Mesenchymal stem cell (in vitro differentiated cells and primary cell): ENCODE data around the gene LHFPL2.

Source experiments
- DNase-seq: peaks from one replicate; pipeline ENCODE4 v3.0.0-alpha.2; 2013
- H2AFZ ChIP-seq: one replicate; pipeline ENCODE4 v1.6.1; 2013; ENCODE audit warnings: low read depth, mild to moderate bottlenecking, control low read depth, inconsistent platforms, low read length, moderate library complexity
- H2AK5ac ChIP-seq: 2 replicates; pipeline ENCODE4 v1.6.1; 2013; ENCODE audit warnings: low read length, moderate library complexity, mild to moderate bottlenecking, inconsistent platforms; ENCODE audit not compliant: severe bottlenecking
- H2BK120ac ChIP-seq: one replicate; pipeline ENCODE4 v1.6.1; 2013; ENCODE audit warnings: low read depth, mild to moderate bottlenecking, inconsistent platforms, low read length, moderate library complexity
- H2BK12ac ChIP-seq, 2 experiments: one replicate each; pipeline ENCODE4 v1.6.1; 2013; ENCODE audit warnings: inconsistent platforms in 2 of 2, low read length in 2 of 2, mild to moderate bottlenecking in 2 of 2, moderate library complexity in 2 of 2, control low read depth in 1 of 2
- H2BK15ac ChIP-seq: one replicate; pipeline ENCODE4 v1.6.1; 2013; ENCODE audit warnings: mild to moderate bottlenecking, low read depth, inconsistent platforms; ENCODE audit not compliant: poor library complexity, severe bottlenecking
- H2BK5ac ChIP-seq: 2 replicates; pipeline ENCODE4 v1.6.1; 2013; ENCODE audit warnings: low read depth, mild to moderate bottlenecking, low read length, control low read depth, inconsistent platforms; ENCODE audit not compliant: poor library complexity, severe bottlenecking
- H3K14ac ChIP-seq, 2 experiments: one replicate each; pipeline ENCODE4 v1.6.1; 2013; ENCODE audit warnings: inconsistent platforms in 2 of 2, low read length in 2 of 2, control low read depth in 1 of 2, mild to moderate bottlenecking in 1 of 2, moderate library complexity in 1 of 2
- H3K18ac ChIP-seq, 2 experiments: one replicate each; pipeline ENCODE4 v1.6.1; 2013; ENCODE audit warnings: inconsistent platforms in 2 of 2, low read length in 2 of 2, control low read depth in 1 of 2, low read depth in 1 of 2, mild to moderate bottlenecking in 1 of 2
- H3K23ac ChIP-seq, 2 experiments: one replicate each; pipeline ENCODE4 v1.6.1; 2013; ENCODE audit warnings: inconsistent platforms in 2 of 2, low read length in 2 of 2, mild to moderate bottlenecking in 2 of 2, moderate library complexity in 2 of 2, control low read depth in 1 of 2
- H3K27ac ChIP-seq: 2 replicates; pipeline ENCODE4 v1.5.1; 2013; ENCODE audit warnings: mild to moderate bottlenecking, moderate library complexity, low read length, control low read depth, inconsistent platforms; ENCODE audit not compliant: poor library complexity, severe bottlenecking
- H3K27me3 ChIP-seq, 2 experiments: 2 replicates each; pipeline versions ENCODE4 v1.6.1 to v1.7.0; 2013; ENCODE audit warnings: low read length in 2 of 2, mild to moderate bottlenecking in 2 of 2, moderate library complexity in 2 of 2, control low read depth in 1 of 2, inconsistent platforms in 1 of 2; ENCODE audit not compliant: control insufficient read depth in 1 of 2, insufficient read depth in 1 of 2
- H3K36me3 ChIP-seq, 2 experiments: 2 replicates each; pipeline versions ENCODE4 v1.6.1 to v1.7.0; 2013; ENCODE audit warnings: low read length in 2 of 2, control low read depth in 1 of 2, inconsistent platforms in 1 of 2, low read depth in 1 of 2, mild to moderate bottlenecking in 1 of 2; ENCODE audit not compliant: insufficient read depth in 2 of 2, control insufficient read depth in 1 of 2
- H3K4ac ChIP-seq, 2 experiments: one replicate each; pipeline ENCODE4 v1.6.1; 2013; ENCODE audit warnings: inconsistent platforms in 2 of 2, low read length in 2 of 2, mild to moderate bottlenecking in 2 of 2, moderate library complexity in 2 of 2, control low read depth in 1 of 2, low read depth in 1 of 2
- H3K4me1 ChIP-seq: 2 replicates; pipeline ENCODE4 v1.6.1; 2013; ENCODE audit warnings: low read depth, low read length, control low read depth; ENCODE audit not compliant: control insufficient read depth, insufficient read depth
- H3K4me2 ChIP-seq: 2 replicates; pipeline ENCODE4 v1.6.1; 2013; ENCODE audit warnings: low read length, mild to moderate bottlenecking, inconsistent platforms; ENCODE audit not compliant: poor library complexity, severe bottlenecking
- H3K4me3 ChIP-seq, 2 experiments: 2 replicates each; pipeline versions ENCODE4 v1.5.1 to v1.7.0; 2013; ENCODE audit warnings: low read length in 2 of 2, mild to moderate bottlenecking in 2 of 2, control low read depth in 1 of 2, low read depth in 1 of 2; ENCODE audit not compliant: insufficient read depth in 1 of 2
- H3K79me1 ChIP-seq: replicated peaks from 2 replicates; pipeline ENCODE4 v1.6.1; 2013; ENCODE audit warnings: mild to moderate bottlenecking, control low read depth, low read length, inconsistent platforms; ENCODE audit not compliant: poor library complexity, severe bottlenecking
- H3K9ac ChIP-seq: 2 replicates; pipeline ENCODE4 v1.7.0; 2013; ENCODE audit warnings: mild to moderate bottlenecking, low read length, moderate library complexity
- H3K9me3 ChIP-seq: 2 replicates; pipeline ENCODE4 v1.7.0; 2013; ENCODE audit warnings: mild to moderate bottlenecking, low read length; ENCODE audit not compliant: control insufficient read depth
- H4K8ac ChIP-seq: one replicate; pipeline ENCODE4 v1.6.1; 2013; ENCODE audit warnings: inconsistent platforms, mild to moderate bottlenecking, low read length, moderate library complexity
- H4K91ac ChIP-seq: one replicate; pipeline ENCODE4 v1.6.1; 2013; ENCODE audit warnings: mild to moderate bottlenecking, low read length, inconsistent platforms
- WGBS: methylation state at CpG from one replicate; pipeline ENCODE4 v1.1.7; 2013; ENCODE audit warnings: mixed read lengths; 5-methylcytosine and 5-hydroxymethylcytosine counted together

Gene LHFPL2

DNA sequence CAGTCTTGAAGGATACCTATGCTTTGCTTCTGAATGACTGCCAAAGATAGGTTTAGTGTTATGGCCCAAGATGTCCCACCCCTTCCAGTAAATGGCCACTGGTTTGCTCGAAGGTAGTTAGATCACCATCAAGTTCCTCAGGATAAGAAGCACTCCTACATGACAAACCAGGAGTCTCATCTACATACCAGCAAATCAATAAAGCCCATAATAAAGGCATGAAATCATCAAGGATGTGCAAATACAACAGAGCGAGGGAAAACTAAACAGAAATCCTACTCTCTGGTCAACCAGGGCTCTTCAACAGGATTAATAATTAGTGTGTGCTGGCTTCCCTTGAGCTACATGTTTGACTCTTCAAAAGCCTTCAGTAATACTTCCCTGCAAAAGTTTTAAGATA lies 141.0 kb downstream of the LHFPL2 start:
- H3K36me3 ChIP-seq = peaks cover 0 to 6% of the 10 kb centered on the region in 2 experiments
- H3K14ac ChIP-seq = no peak overlapping the region
- H3K79me1 ChIP-seq = peaks cover 16% of the 10 kb centered on the region
- H3K18ac ChIP-seq = no peak overlapping the region
- peak; percentile 17 for DNase-seq
- peak overlapping the region; percentile 93 for H3K9ac ChIP-seq
- H3K4me1 ChIP-seq = peaks cover 12% of the 10 kb centered on the region
- H3K9me3 ChIP-seq = no peaks in the 10 kb centered on the region
- H3K27me3 ChIP-seq = no peaks in the 10 kb centered on the region
- H2BK120ac ChIP-seq = no peak overlapping the region
- H3K4me2 ChIP-seq = no peak overlapping the region
- H3K4me3 ChIP-seq = peak overlapping the region in 1 of 2 experiments; percentile 85
- WGBS = 91% methylated on average over 2 of the region's 2 CpGs
- H3K23ac ChIP-seq = no peak overlapping the region
- H3K4ac ChIP-seq = no peak overlapping the region
- H4K91ac ChIP-seq = no peak overlapping the region
- H2BK15ac ChIP-seq = no peak overlapping the region
- no peak overlapping the region for H2AFZ ChIP-seq
- H2BK12ac ChIP-seq = no peak overlapping the region
- H3K27ac ChIP-seq = no peak overlapping the region
- H2BK5ac ChIP-seq = no peak overlapping the region
- H2AK5ac ChIP-seq = no peak overlapping the region
- H4K8ac ChIP-seq = no peak overlapping the region

DNA sequence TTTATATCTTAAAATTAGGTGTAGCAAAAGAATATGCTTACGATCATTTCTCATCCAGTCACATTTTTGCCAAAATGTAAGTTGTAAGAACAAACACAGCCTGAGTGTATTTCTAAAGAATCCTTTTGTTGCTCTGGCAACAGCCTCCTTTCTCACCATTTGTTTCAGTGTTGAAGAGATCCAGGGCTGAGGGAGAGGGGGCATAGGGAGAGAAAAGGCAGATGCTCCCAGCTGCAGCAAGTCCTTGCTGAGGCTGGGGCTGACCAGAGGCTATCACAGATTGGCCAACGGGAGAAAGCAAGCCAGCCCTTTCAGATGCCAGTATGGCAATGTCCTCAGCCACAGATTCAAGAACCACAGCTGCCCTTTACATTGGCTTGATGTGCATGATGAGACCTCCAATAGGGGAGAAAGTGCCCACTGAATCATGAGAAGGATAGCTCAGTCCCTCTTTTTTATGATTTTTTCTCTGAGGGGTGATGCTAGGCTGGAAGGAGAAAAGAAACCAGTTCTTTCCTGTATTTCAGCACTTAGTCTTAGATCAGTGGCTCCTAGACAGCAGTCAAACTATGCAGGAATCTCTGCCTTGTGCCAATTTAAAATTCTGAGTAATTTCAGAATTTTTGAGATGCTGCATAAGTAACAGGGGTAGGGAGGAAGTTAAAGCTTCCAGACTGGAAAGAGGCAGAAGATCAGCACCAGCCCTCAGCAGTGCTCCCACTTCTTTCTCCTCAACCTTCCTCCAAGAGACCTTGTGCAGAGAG lies 142.1 kb downstream of the LHFPL2 start:
- peak overlapping the region in 1 of 2 experiments; percentile 42 for H2BK12ac ChIP-seq
- H3K23ac ChIP-seq = no peak overlapping the region
- H3K27ac ChIP-seq = no peak overlapping the region
- H3K4ac ChIP-seq = no peak overlapping the region
- H4K8ac ChIP-seq = no peak overlapping the region
- H4K91ac ChIP-seq = no peak overlapping the region
- H2AFZ ChIP-seq = no peak overlapping the region
- no peak overlapping the region for H2BK120ac ChIP-seq
- peak; percentile 37 for DNase-seq
- H3K4me1 ChIP-seq = peaks cover 12% of the 10 kb centered on the region
- H3K4me3 ChIP-seq = peak overlapping the region in 1 of 2 experiments; percentile 10
- H3K9ac ChIP-seq = peak overlapping the region; percentile 93
- no peak overlapping the region for H3K14ac ChIP-seq
- peaks cover 0 to 6% of the 10 kb centered on the region in 2 experiments for H3K36me3 ChIP-seq
- H3K4me2 ChIP-seq = no peak overlapping the region
- no peaks in the 10 kb centered on the region for H3K9me3 ChIP-seq
- no peak overlapping the region for H2AK5ac ChIP-seq
- H2BK15ac ChIP-seq = no peak overlapping the region
- H3K27me3 ChIP-seq = no peaks in the 10 kb centered on the region
- WGBS = no CpG with 5 or more reads among the region's 2 CpGs
- no peak overlapping the region for H2BK5ac ChIP-seq
- H3K79me1 ChIP-seq = peaks cover 15% of the 10 kb centered on the region
- H3K18ac ChIP-seq = peak overlapping the region; percentile 6 to 11

DNA sequence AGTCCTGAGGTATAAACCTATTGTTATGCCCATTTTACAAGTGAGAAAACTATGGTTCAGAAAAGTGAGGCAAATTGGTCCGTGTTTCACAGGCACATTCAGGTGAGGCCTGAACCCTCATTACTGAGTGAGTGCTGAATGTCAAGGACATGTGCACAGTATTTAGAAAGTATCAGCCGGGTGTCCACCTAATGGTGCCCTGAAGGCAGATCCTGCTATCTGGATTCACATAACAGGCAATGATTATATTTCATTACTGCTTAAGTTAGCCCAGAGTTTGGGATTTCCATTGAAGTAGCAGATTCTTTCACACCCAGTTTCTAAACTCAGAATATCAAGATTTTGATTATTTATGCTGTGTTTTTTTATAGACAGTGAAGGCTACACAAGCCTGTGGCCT lies 142.7 kb downstream of the LHFPL2 start:
- no peak overlapping the region for H2BK5ac ChIP-seq
- no peak overlapping the region for H3K23ac ChIP-seq
- peaks cover 0 to 6% of the 10 kb centered on the region in 2 experiments for H3K36me3 ChIP-seq
- no peak overlapping the region for H3K14ac ChIP-seq
- H3K4ac ChIP-seq = no peak overlapping the region
- H3K79me1 ChIP-seq = peaks cover 16% of the 10 kb centered on the region
- no peak overlapping the region for H2AFZ ChIP-seq
- no peak overlapping the region for H4K8ac ChIP-seq
- H2BK12ac ChIP-seq = no peak overlapping the region
- no peak overlapping the region for H3K18ac ChIP-seq
- no peak overlapping the region for H4K91ac ChIP-seq
- no peak overlapping the region for H2AK5ac ChIP-seq
- H3K27me3 ChIP-seq = no peaks in the 10 kb centered on the region
- DNase-seq = no peak
- no peak overlapping the region for H3K27ac ChIP-seq
- H3K4me2 ChIP-seq = no peak overlapping the region
- no peak overlapping the region for H2BK15ac ChIP-seq
- no peaks in the 10 kb centered on the region for H3K9me3 ChIP-seq
- H3K4me1 ChIP-seq = peaks cover 12% of the 10 kb centered on the region
- peak overlapping the region; percentile 93 for H3K9ac ChIP-seq
- H3K4me3 ChIP-seq = peak overlapping the region in 1 of 2 experiments; percentile 33
- WGBS = 96% methylated on average over 1 of the region's 2 CpGs
- H2BK120ac ChIP-seq = no peak overlapping the region

DNA sequence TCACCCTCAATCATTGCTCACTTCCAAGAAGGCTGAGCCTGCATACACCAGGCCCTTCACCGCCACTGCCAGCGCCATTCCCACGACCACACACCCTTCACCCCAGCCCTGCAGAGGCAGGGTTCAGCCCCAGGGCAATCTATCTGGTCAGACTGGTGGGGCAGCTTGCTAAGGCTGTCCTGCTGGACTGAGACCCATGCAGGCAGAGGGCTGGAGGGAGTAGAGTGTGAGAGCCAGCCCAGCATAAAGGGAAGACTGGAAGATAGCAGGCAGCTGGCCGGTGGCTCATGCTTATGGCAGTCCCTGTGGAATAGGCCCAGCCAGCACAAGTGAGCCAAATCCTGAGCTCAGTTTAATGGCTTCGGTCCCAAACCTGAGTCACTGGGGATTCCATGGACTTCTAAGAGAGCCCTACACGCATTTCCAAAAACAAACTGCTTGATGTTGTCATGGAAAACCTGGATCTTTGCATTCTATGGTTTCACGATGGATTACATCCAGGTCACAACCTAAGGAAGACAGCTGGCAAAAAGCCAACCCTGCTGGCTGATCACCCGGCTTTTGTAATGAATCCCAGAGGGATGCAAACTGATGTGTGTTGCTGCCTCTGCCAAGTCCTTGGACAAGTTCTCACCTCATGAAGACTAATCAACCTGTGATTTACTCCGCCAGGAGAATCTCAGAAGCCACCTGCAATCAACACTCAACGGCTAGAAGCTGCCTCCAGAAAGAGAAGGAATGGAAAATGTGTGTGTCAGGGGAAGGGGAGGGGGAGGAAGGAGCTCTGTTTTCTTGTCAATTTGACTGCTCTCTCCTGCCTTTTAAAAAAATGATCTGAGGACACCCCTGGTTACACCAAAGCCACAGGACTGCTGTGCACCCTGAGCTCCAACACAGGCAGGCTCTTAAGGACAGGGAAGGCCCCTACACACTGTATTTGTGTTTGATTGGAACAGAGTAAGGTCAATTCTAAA lies 143.6 kb downstream of the LHFPL2 start:
- no peak overlapping the region for H2BK5ac ChIP-seq
- H3K14ac ChIP-seq = no peak overlapping the region

More for the DNA sequence above, 143.6 kb downstream of the LHFPL2 start:
- Histone ChIP-seq H3K27ac (no peak overlapping the region), H3K9me3 (no peaks in the 10 kb centered on the region), H2BK120ac (no peak overlapping the region), H3K4me2 (no peak overlapping the region), H3K4ac (peak overlapping the region in 1 of 2 experiments; percentile 13), H2AK5ac (no peak overlapping the region), H3K9ac (peak overlapping the region; percentile 93), H3K79me1 (peaks cover 19% of the 10 kb centered on the region), H3K23ac (no peak overlapping the region), H4K91ac (peak overlapping the region; percentile 1), H3K18ac (peak overlapping the region; percentile 14 to 34), H2BK12ac (peak overlapping the region in 1 of 2 experiments; percentile 83), H3K4me1 (peaks cover 6% of the 10 kb centered on the region), H4K8ac (peak overlapping the region; percentile 0), H3K36me3 (peaks cover 0 to 10% of the 10 kb centered on the region in 2 experiments), H2BK15ac (no peak overlapping the region), H2AFZ (no peak overlapping the region), H3K4me3 (peak overlapping the region in 1 of 2 experiments; percentile 20), H3K27me3 (no peaks in the 10 kb centered on the region)
- WGBS = 52% methylated on average over 10 of the region's 10 CpGs
- peak; percentile 98 for DNase-seq
